B cell (primary cell): ENCODE results near the gene GPX7. TPM values are rescaled to one million over a fixed set of nuclear protein-coding genes. Genes with fewer than 3 reads are reported as not detected.
A peak's percentile ranks its signal among the peaks of the same experiment; 100 is the strongest.

Source experiments
- ATAC-seq: fragments of 200-7000 bp; cut with Tn5 transposase; one replicate; pipeline ENCODE4 v1.10.0; 2021; ENCODE audit warnings: low read depth, mild to moderate bottlenecking, moderate number of reproducible peaks, moderate library complexity
- CTCF ChIA-PET: fragments of 350-600 bp; sonication (Branson Sonifier 250); formaldehyde crosslinking; loops from one replicate; lab custom pipeline; 2021; ENCODE audit warnings: antibody characterized with exemption, inconsistent platforms; lab: Charles Lee
- POLR2A ChIA-PET: fragments of 350-600 bp; sonication (Branson Sonifier 250); formaldehyde crosslinking; loops from one replicate; lab custom pipeline; 2021; ENCODE audit warnings: antibody characterized with exemption; lab: Charles Lee
- DNase-seq: peaks from one replicate; pipeline ENCODE4 v3.0.0; 2013
- H2AFZ ChIP-seq: 2 replicates; pipeline ENCODE4 v1.6.1; 2012; ENCODE audit warnings: mild to moderate bottlenecking, low read depth, low read length; ENCODE audit not compliant: insufficient read depth, poor library complexity, severe bottlenecking
- H3K27ac ChIP-seq, 2 donors: 1 replicate in 1 of 2; 2 replicates in 1 of 2; pipeline ENCODE4 v1.5.1; 2012 to 2013; ENCODE audit warnings: low read length in 2 of 2, mild to moderate bottlenecking in 2 of 2, moderate library complexity in 1 of 2
- H3K27me3 ChIP-seq, 4 experiments: fragments of 200-600 bp in 1 of 4; sonication (generic) in 1 of 4; replicated peaks in 1 of 4; 1 replicate in 2 of 4; 2 replicates in 2 of 4; pipeline versions ENCODE4 v1.6.1 to v1.7.0; 2013 to 2016; ENCODE audit warnings: low read length in 3 of 4, mild to moderate bottlenecking in 2 of 4, mixed read lengths in 1 of 4, moderate library complexity in 1 of 4; ENCODE audit not compliant: insufficient read depth in 4 of 4, control insufficient read depth in 3 of 4; ENCODE audit errors: control extremely low read depth in 1 of 4
- H3K36me3 ChIP-seq, 2 experiments: replicated peaks in 1 of 2; 1 replicate in 1 of 2; 2 replicates in 1 of 2; pipeline versions ENCODE4 v1.6.1 to v1.7.1; 2013; ENCODE audit warnings: low read length in 1 of 2; ENCODE audit not compliant: insufficient read depth in 2 of 2, control insufficient read depth in 1 of 2; ENCODE audit errors: control extremely low read depth in 1 of 2, extremely low read depth in 1 of 2
- H3K4me1 ChIP-seq, 2 donors: fragments of 200-600 bp in 1 of 2; sonication (generic) in 1 of 2; 1 replicate in 1 of 2; 2 replicates in 1 of 2; pipeline versions ENCODE4 v1.5.1 to v1.6.1; 2013 to 2017; ENCODE audit warnings: low read length in 2 of 2; ENCODE audit not compliant: control insufficient read depth in 2 of 2, insufficient read depth in 2 of 2
- H3K4me2 ChIP-seq: replicated peaks from 2 replicates; pipeline ENCODE3; 2012; ENCODE audit warnings: mild to moderate bottlenecking, low read depth, low read length; ENCODE audit not compliant: poor library complexity, severe bottlenecking
- H3K4me3 ChIP-seq, 5 experiments: fragments of 200-600 bp in 1 of 5; sonication (generic) in 1 of 5; 1 replicate in 3 of 5; 2 replicates in 2 of 5; pipeline versions ENCODE4 v1.5.1 to v1.7.0; 2011 to 2016; ENCODE audit warnings: low read length in 4 of 5, mild to moderate bottlenecking in 4 of 5, low read depth in 2 of 5, control low read depth in 1 of 5, moderate library complexity in 1 of 5; ENCODE audit not compliant: insufficient read depth in 1 of 5; ENCODE audit errors: control extremely low read depth in 1 of 5, extremely low read depth in 1 of 5
- H3K79me2 ChIP-seq: fragments of 200-600 bp; sonication (generic); one replicate; pipeline ENCODE4 v1.6.0; 2016; ENCODE audit warnings: low read length; ENCODE audit not compliant: control insufficient read depth, insufficient read depth
- H3K9ac ChIP-seq: fragments of 200-600 bp; sonication (generic); 2 replicates; pipeline ENCODE4 v1.6.1; 2017; ENCODE audit warnings: mild to moderate bottlenecking, low read length, moderate library complexity
- H3K9me3 ChIP-seq, 3 donors: one replicate each; pipeline versions ENCODE4 v1.6.1 to v1.7.1; 2013; ENCODE audit warnings: low read length in 2 of 3; ENCODE audit not compliant: control insufficient read depth in 2 of 3, insufficient read depth in 1 of 3; ENCODE audit errors: control extremely low read depth in 1 of 3
- H4K20me1 ChIP-seq: 2 replicates; pipeline ENCODE4 v1.6.0; 2012; ENCODE audit warnings: mild to moderate bottlenecking, low read length; ENCODE audit not compliant: insufficient read depth, control insufficient read depth, poor library complexity, severe bottlenecking
- H3K27ac Mint-ChIP-seq: one replicate; pipeline ENCODE4 v1.8.0; 2021; ENCODE audit warnings: mixed read lengths
- H3K27me3 Mint-ChIP-seq: one replicate; pipeline ENCODE4 v1.8.0; 2021; ENCODE audit warnings: mixed read lengths
- H3K4me1 Mint-ChIP-seq: one replicate; pipeline ENCODE4 v1.8.0; 2021; ENCODE audit warnings: mixed read lengths
- H3K4me3 Mint-ChIP-seq: one replicate; pipeline ENCODE4 v1.8.0; 2021; ENCODE audit warnings: mixed read lengths
- H3K9me3 Mint-ChIP-seq: one replicate; pipeline ENCODE4 v1.8.0; 2022; ENCODE audit warnings: mixed read lengths; ENCODE audit not compliant: insufficient read depth
- EZH2 ChIP-seq: IDR thresholded peaks from 2 replicates; pipeline ENCODE4 v1.6.1; 2012; ENCODE audit warnings: borderline replicate concordance, low read depth, mild to moderate bottlenecking, moderate library complexity, low read length; ENCODE audit not compliant: insufficient read depth, poor library complexity, severe bottlenecking
- WGBS: methylation state at CpG from one replicate; pipeline ENCODE4 v1.1.5; 2013; ENCODE audit warnings: missing lambda C conversion rate; ENCODE audit not compliant: insufficient coverage; 5-methylcytosine and 5-hydroxymethylcytosine counted together
- intact Hi-C: fragments of 100-400 bp; cut with micrococcal nuclease; formaldehyde crosslinking; loops from one replicate; pipeline ENCODE4 v1.10.0; 2022
- polyA plus RNA-seq: library from polyadenylated mRNA; depleted of rRNA; stranded (reverse); fragments of >200 nt; gene quantifications from 2 replicates; pipeline ENCODE4 v1.2.3, GENCODE V29; 2012
- total RNA-seq, 2 donors: library from RNA; stranded (reverse); fragments of 120-200 nt in 1 of 2; gene quantifications; 1 replicate in 1 of 2; 2 replicates in 1 of 2; pipeline versions ENCODE4 v1.2.3 to v1.2.4, GENCODE V29; 2013 to 2022
- TF ChIP-seq, protein P1 (sequence below): fragments of 200-600 bp; IDR thresholded peaks from one replicate; pipeline ENCODE4 v1.8.0; 2022; ENCODE audit warnings: antibody characterized with exemption, mild to moderate bottlenecking

GPX7 gene
- total and polyA plus RNA-seq, 2 donors (not counting 1 experiment from before 2014, with no cell fraction given): 21.4 to 27.6 TPM

DNA sequence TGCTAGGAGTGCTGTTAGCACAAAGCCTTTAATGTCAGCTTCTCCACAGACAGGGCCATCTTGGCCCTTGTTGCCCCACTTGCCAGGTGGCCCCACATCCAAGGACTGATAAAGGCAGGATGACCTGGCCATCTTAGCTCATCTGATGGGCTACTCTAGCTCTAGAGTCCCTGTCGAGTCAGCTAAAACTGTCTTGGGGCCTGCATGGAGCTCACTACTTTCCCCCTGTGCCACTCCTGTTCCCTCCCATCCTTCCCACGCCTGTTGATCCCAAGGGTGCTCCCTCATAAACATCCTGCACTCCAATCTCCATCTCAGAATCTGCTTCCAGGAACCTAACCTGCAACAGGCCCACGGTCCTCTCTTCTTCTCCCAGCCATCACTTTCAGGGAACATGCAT is 652 bp upstream of the GPX7 start:
- Mint-ChIP-seq H3K9me3 (no peaks in the 10 kb centered on the region), H3K4me3 (peak overlapping the region; percentile 88), H3K27ac (peak overlapping the region; percentile 93), H3K27me3 (no peaks in the 10 kb centered on the region), H3K4me1 (peaks cover 47% of the 10 kb centered on the region)
- Histone ChIP-seq H2AFZ (peak overlapping the region; percentile 94), H3K36me3 (peaks cover 0 to 3% of the 10 kb centered on the region in 2 experiments), H3K4me3 (peak overlapping the region in 4 of 5 experiments; percentile 47 to 70 (median 68)), H3K27ac (peak overlapping the region in 1 of 2 donors; percentile 76), H3K27me3 (no peaks in the 10 kb centered on the region), H3K9ac (peak overlapping the region; percentile 84), H3K79me2 (peaks cover 53% of the 10 kb centered on the region), H4K20me1 (no peaks in the 10 kb centered on the region), H3K4me2 (peak overlapping the region; percentile 93), H3K9me3 (no peaks in the 10 kb centered on the region), H3K4me1 (peaks cover 34 to 46% of the 10 kb centered on the region in 2 donors)
- ChIA-PET POLR2A (interaction anchor here (0.8 to 2.3 kb wide), 4 partner anchors 8 to 232 kb away, joined by 3 to 16 read pairs (median 6); partner anchors contain the start of gene TUT4), CTCF (interaction anchor here (0.6 to 1.3 kb wide), 4 partner anchors 9 to 85 kb away, joined by 3 to 4 read pairs (median 3); partner anchors contain the start of gene SHISAL2A)
- WGBS: 77% methylated on average over 3 of the region's 3 CpGs
- DNase-seq (peak; percentile 11), ATAC-seq (no peak)
- intact Hi-C loops: loop anchor here (5.0 kb wide), 2 partner anchors 66 to 86 kb away; no protein-coding TSS in a partner anchor
- TF ChIP-seq, protein P1, sequence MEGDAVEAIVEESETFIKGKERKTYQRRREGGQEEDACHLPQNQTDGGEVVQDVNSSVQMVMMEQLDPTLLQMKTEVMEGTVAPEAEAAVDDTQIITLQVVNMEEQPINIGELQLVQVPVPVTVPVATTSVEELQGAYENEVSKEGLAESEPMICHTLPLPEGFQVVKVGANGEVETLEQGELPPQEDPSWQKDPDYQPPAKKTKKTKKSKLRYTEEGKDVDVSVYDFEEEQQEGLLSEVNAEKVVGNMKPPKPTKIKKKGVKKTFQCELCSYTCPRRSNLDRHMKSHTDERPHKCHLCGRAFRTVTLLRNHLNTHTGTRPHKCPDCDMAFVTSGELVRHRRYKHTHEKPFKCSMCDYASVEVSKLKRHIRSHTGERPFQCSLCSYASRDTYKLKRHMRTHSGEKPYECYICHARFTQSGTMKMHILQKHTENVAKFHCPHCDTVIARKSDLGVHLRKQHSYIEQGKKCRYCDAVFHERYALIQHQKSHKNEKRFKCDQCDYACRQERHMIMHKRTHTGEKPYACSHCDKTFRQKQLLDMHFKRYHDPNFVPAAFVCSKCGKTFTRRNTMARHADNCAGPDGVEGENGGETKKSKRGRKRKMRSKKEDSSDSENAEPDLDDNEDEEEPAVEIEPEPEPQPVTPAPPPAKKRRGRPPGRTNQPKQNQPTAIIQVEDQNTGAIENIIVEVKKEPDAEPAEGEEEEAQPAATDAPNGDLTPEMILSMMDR: no peak
- TF ChIP-seq EZH2: no peak
